G401 (cell line): ENCODE measurements around the gene EDIL3. TPM values are rescaled to one million over a fixed set of nuclear protein-coding genes. Genes with fewer than 3 reads are reported as not detected.
"Not testable (repeated sequence)": the region's sequence is repeated elsewhere in the genome, so short reads cannot be mapped to it uniquely, and the experiment has no call there.

Source experiments
- DNase-seq: peaks from one replicate; pipeline ENCODE4 v3.0.0-alpha.2; 2015; ENCODE audit warnings: low spot score
- in situ Hi-C: cut with HindIII; loops from 2 replicates; pipeline ENCODE4 v1.10.0; 2016; ENCODE audit warnings: low sequenced_read_pairs, mixed read lengths
- total RNA-seq: library from RNA; depleted of rRNA; stranded (reverse); fragments of >200 nt; shearing (Covaris generic); gene quantifications from 2 replicates; pipeline ENCODE4 v1.2.3, GENCODE V29; 2014

The EDIL3 gene
- total RNA-seq, 1 experiment from 2014 or later = not detected

GRCh38 chr5:84229045-84229444 lies 155.6 kb downstream of the EDIL3 start:
- in situ Hi-C loops = no loop called here
- no peak for DNase-seq

GRCh38 chr5:84228266-84228665 lies 156.4 kb downstream of the EDIL3 start:
- no peak for DNase-seq
- in situ Hi-C loops = no loop called here

GRCh38 chr5:84227236-84227635 lies 157.4 kb downstream of the EDIL3 start:
- DNase-seq = no peak
- in situ Hi-C loops = no loop called here

GRCh38 chr5:84218546-84218945 lies 166.1 kb downstream of the EDIL3 start:
- in situ Hi-C loops = no loop called here
- no peak for DNase-seq

- no peak for DNase-seq
- in situ Hi-C loops = no loop called here
Measured at GRCh38 chr5:84215521-84215920, 169.2 kb downstream of the EDIL3 start.

GRCh38 chr5:84213861-84214260 lies 170.8 kb downstream of the EDIL3 start:
- DNase-seq = no peak
- in situ Hi-C loops = no loop called here

GRCh38 chr5:84213212-84213611 lies 171.5 kb downstream of the EDIL3 start:
- in situ Hi-C loops = no loop called here
- DNase-seq = no peak

- DNase-seq = no peak
- in situ Hi-C loops = no loop called here
Measured at GRCh38 chr5:84204772-84205171, 179.9 kb downstream of the EDIL3 start.

- in situ Hi-C loops = no loop called here
- DNase-seq = no peak
Measured at GRCh38 chr5:84202136-84202535, 182.5 kb downstream of the EDIL3 start.

- no peak for DNase-seq
- in situ Hi-C loops = no loop called here
Measured at GRCh38 chr5:84197538-84197937, 187.1 kb downstream of the EDIL3 start.

GRCh38 chr5:84191281-84191680 lies 193.4 kb downstream of the EDIL3 start:
- peak; percentile 68 for DNase-seq
- in situ Hi-C loops = no loop called here

GRCh38 chr5:84184857-84185256 lies 199.8 kb downstream of the EDIL3 start:
- no peak for DNase-seq
- in situ Hi-C loops = no loop called here

- no peak for DNase-seq
- in situ Hi-C loops = no loop called here
Measured at GRCh38 chr5:84181093-84181492, 203.6 kb downstream of the EDIL3 start.

- in situ Hi-C loops = no loop called here
- DNase-seq = no peak
Measured at GRCh38 chr5:84168841-84169240, 215.8 kb downstream of the EDIL3 start.

GRCh38 chr5:84163671-84164070 lies 221.0 kb downstream of the EDIL3 start:
- in situ Hi-C loops = no loop called here
- DNase-seq = no peak

- DNase-seq = no peak
- in situ Hi-C loops = no loop called here
Measured at GRCh38 chr5:84162695-84163094, 222.0 kb downstream of the EDIL3 start.

GRCh38 chr5:84160650-84161049 lies 224.0 kb downstream of the EDIL3 start:
- in situ Hi-C loops, DNase-seq: not testable (repeated sequence)

GRCh38 chr5:84149094-84149493 lies 235.6 kb downstream of the EDIL3 start:
- no peak for DNase-seq
- in situ Hi-C loops = no loop called here

GRCh38 chr5:84148651-84149050 lies 236.0 kb downstream of the EDIL3 start:
- no peak for DNase-seq
- in situ Hi-C loops = no loop called here

GRCh38 chr5:84137541-84137940 lies 247.1 kb downstream of the EDIL3 start:
- DNase-seq = no peak
- in situ Hi-C loops = no loop called here

- in situ Hi-C loops = no loop called here
- no peak for DNase-seq
Measured at GRCh38 chr5:84131372-84131771, 253.3 kb downstream of the EDIL3 start.

- no peak for DNase-seq
- in situ Hi-C loops = no loop called here
Measured at GRCh38 chr5:84130006-84130580, 254.6 kb downstream of the EDIL3 start.
